SK-N-SH treated with all-trans-retinoic acid at 6 μM for 48 hours (cell line): ENCODE results near the gene GADD45B.

Source experiments
- BACH2 ChIP-seq: fragments of 250-450 bp; sonication (Bioruptor Pico); IDR thresholded peaks from 2 replicates; pipeline ENCODE4 v1.9.0; 2021; ENCODE audit warnings: mild to moderate bottlenecking, borderline replicate concordance
- TCF4 ChIP-seq: fragments of 250-450 bp; sonication (Bioruptor Pico); IDR thresholded peaks from 2 replicates; pipeline ENCODE4 v1.8.0; 2021; ENCODE audit warnings: mild to moderate bottlenecking, moderate library complexity, borderline replicate concordance
- ZNF70 ChIP-seq: fragments of 450-650 bp; formaldehyde crosslinking; IDR thresholded peaks from 2 replicates; pipeline ENCODE4 v1.5.0; 2020; ENCODE audit warnings: mild to moderate bottlenecking, moderate library complexity
- ZNF8 ChIP-seq: fragments of 450-650 bp; formaldehyde crosslinking; IDR thresholded peaks from 2 replicates; pipeline ENCODE4 v1.5.0; 2020; ENCODE audit warnings: mild to moderate bottlenecking, moderate library complexity

DNA sequence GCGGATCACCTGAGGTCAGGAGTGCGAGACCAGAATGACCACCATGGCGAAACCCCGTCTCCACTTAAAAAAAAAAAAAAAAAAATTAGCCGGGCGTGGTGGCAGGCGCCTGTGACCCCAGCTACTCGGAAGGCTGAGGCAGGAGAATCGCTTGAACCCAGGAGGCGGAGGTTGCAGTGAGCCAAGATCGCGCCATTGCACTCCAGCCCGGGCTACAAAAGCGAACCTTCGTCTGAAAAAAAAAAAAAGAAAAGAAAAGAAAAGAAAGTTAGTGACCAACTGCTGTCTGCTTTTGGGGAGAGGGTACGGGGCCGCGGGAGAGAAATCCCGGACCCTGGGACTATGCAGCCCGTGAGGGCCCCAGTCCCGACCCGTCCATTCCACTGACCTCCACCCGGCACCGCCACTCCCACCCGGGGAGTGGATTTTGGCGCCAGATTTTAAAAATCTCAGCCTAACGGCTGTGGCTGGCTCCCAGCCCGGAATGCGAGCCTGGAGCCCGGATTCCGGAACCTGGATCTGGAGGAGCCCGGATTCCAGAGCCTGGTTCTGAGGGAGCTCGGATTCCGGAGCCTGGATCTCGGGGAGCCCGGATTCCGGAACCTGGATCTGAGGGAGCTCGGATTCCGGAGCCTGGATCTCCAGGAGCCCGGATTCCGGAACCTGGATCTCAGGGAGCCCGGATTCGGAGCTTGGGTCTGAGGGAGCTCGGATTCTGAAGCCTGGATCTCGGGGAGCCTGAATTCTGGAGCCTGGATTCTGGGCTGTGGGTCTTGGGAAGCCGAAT is 13.1 kb upstream of the GADD45B start:
- TF ChIP-seq TCF4 (CRISPR knock-in tag), result no peak
- no peak for TF ChIP-seq BACH2 (CRISPR knock-in tag)
- no peak for TF ChIP-seq ZNF70 (CRISPR knock-in tag)
- no peak for TF ChIP-seq ZNF8
